Neural progenitor cell (in vitro differentiated cells): Measurements from ENCODE around the gene IL1RAPL1. TPM values are rescaled to one million over a fixed set of nuclear protein-coding genes. Genes with fewer than 3 reads are reported as not detected.

Source experiments
- DNase-seq: peaks from one replicate; pipeline ENCODE4 v3.0.0-alpha.2; 2016; ENCODE audit warnings: low spot score
- H2AFZ ChIP-seq: fragments of 200-600 bp; sonication (generic); replicated peaks from 2 replicates; pipeline ENCODE4 v1.6.1; 2016; ENCODE audit warnings: antibody characterized with exemption
- H3F3A ChIP-seq: fragments of 200-600 bp; sonication (generic); 2 replicates; pipeline ENCODE4 v1.6.1; 2016; ENCODE audit warnings: antibody characterized with exemption, low read depth
- H3K27ac ChIP-seq: fragments of 200-600 bp; sonication (generic); 2 replicates; pipeline ENCODE4 v1.5.1; 2016; ENCODE audit warnings: mild to moderate bottlenecking
- H3K27me3 ChIP-seq: fragments of 200-600 bp; sonication (generic); 2 replicates; pipeline ENCODE4 v1.6.1; 2016; ENCODE audit warnings: mild to moderate bottlenecking, moderate library complexity
- H3K36me3 ChIP-seq: fragments of 200-600 bp; sonication (generic); 2 replicates; pipeline ENCODE4 v1.5.1; 2016
- H3K4me1 ChIP-seq: fragments of 200-600 bp; sonication (generic); 2 replicates; pipeline ENCODE4 v1.6.1; 2016; ENCODE audit warnings: mixed run types
- H3K4me2 ChIP-seq: fragments of 200-600 bp; sonication (generic); 2 replicates; pipeline ENCODE4 v1.6.1; 2016
- H3K4me3 ChIP-seq: fragments of 200-600 bp; sonication (generic); 2 replicates; pipeline ENCODE4 v1.5.1; 2016
- H3K79me2 ChIP-seq: fragments of 200-600 bp; sonication (generic); 2 replicates; pipeline ENCODE4 v1.6.1; 2016; ENCODE audit warnings: low read depth
- H3K9ac ChIP-seq: fragments of 200-600 bp; sonication (generic); 2 replicates; pipeline ENCODE4 v1.6.1; 2016
- H3K9me3 ChIP-seq: fragments of 200-600 bp; sonication (generic); 2 replicates; pipeline ENCODE4 v1.5.1; 2016; ENCODE audit warnings: low read depth
- H4K20me1 ChIP-seq: fragments of 200-600 bp; sonication (generic); 2 replicates; pipeline ENCODE4 v1.6.1; 2016; ENCODE audit warnings: low read depth
- H3K27ac Mint-ChIP-seq: 3 replicates; pipeline ENCODE4 v1.8.0; 2021; ENCODE audit warnings: mixed read lengths
- H3K27me3 Mint-ChIP-seq: 2 replicates; pipeline ENCODE4 v1.8.0; 2022; ENCODE audit warnings: low read depth, mild to moderate bottlenecking, inconsistent platforms, moderate library complexity, mixed read lengths; ENCODE audit not compliant: insufficient read depth
- H3K36me3 Mint-ChIP-seq: 3 replicates; pipeline ENCODE4 v1.8.0; 2021; ENCODE audit warnings: mixed read lengths
- H3K4me1 Mint-ChIP-seq: 3 replicates; pipeline ENCODE4 v1.8.0; 2021; ENCODE audit warnings: mixed read lengths
- H3K4me3 Mint-ChIP-seq: 3 replicates; pipeline ENCODE4 v1.8.0; 2021; ENCODE audit warnings: mild to moderate bottlenecking, moderate library complexity, mixed read lengths
- H3K9me3 Mint-ChIP-seq: 3 replicates; pipeline ENCODE4 v1.8.0; 2020; ENCODE audit warnings: mixed read lengths
- EZH2 ChIP-seq: fragments of 200-600 bp; sonication (generic); IDR thresholded peaks from 2 replicates; pipeline ENCODE4 v1.6.1; 2017; ENCODE audit warnings: antibody characterized with exemption, mild to moderate bottlenecking, moderate library complexity
- EZH2phosphoT487 ChIP-seq: fragments of 200-600 bp; sonication (generic); IDR thresholded peaks from 2 replicates; pipeline ENCODE4 v1.6.1; 2017; ENCODE audit warnings: antibody characterized with exemption
- total RNA-seq: library from RNA; depleted of rRNA; stranded (reverse); fragments of >200 nt; gene quantifications from 2 replicates; pipeline ENCODE4 v1.2.3, GENCODE V29; 2015; ENCODE audit warnings: low replicate concordance
- TF ChIP-seq, protein P1 (sequence below): fragments of 200-600 bp; sonication (generic); IDR thresholded peaks from 2 replicates; pipeline ENCODE4 v1.5.1; 2017; ENCODE audit warnings: antibody characterized with exemption, mild to moderate bottlenecking

The IL1RAPL1 gene
- total RNA-seq, 1 donor from 2014 or later = 13.4 TPM

DNA sequence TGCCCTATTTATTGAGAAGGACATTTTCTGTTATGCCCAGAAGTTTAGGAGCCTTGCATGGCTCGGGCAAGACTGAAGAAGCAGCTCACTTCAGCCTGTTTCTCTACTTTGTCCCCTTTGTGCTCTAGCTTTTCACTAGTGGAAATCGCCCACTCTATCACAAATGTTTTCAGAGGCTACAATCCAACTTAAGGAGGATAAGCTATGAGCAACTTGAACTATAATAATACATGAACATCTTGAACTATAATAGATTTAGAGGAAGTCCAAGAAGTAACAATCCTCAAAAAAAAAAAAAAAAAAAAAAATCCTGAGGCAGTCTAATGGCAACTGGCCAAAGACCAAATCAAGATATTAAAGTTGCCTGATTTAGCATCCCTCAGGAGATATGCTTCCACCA lies 452.3 kb downstream of the IL1RAPL1 start:
- Histone ChIP-seq H3K9ac (no peak overlapping the region), H3K27ac (peak overlapping the region; percentile 74), H3K4me3 (no peak overlapping the region), H3K4me2 (no peak overlapping the region), H3K9me3 (peaks cover 5% of the 10 kb centered on the region), H3K4me1 (peaks cover 22% of the 10 kb centered on the region), H4K20me1 (no peaks in the 10 kb centered on the region), H2AFZ (no peak overlapping the region), H3F3A (peaks cover 5% of the 10 kb centered on the region), H3K36me3 (no peaks in the 10 kb centered on the region), H3K27me3 (no peaks in the 10 kb centered on the region), H3K79me2 (no peaks in the 10 kb centered on the region)
- H3K4me1 Mint-ChIP-seq = peaks cover 11% of the 10 kb centered on the region
- no peak overlapping the region for H3K27ac Mint-ChIP-seq
- no peak for DNase-seq
- no peak overlapping the region for H3K4me3 Mint-ChIP-seq
- H3K9me3 Mint-ChIP-seq = no peaks in the 10 kb centered on the region
- TF ChIP-seq, protein P1, sequence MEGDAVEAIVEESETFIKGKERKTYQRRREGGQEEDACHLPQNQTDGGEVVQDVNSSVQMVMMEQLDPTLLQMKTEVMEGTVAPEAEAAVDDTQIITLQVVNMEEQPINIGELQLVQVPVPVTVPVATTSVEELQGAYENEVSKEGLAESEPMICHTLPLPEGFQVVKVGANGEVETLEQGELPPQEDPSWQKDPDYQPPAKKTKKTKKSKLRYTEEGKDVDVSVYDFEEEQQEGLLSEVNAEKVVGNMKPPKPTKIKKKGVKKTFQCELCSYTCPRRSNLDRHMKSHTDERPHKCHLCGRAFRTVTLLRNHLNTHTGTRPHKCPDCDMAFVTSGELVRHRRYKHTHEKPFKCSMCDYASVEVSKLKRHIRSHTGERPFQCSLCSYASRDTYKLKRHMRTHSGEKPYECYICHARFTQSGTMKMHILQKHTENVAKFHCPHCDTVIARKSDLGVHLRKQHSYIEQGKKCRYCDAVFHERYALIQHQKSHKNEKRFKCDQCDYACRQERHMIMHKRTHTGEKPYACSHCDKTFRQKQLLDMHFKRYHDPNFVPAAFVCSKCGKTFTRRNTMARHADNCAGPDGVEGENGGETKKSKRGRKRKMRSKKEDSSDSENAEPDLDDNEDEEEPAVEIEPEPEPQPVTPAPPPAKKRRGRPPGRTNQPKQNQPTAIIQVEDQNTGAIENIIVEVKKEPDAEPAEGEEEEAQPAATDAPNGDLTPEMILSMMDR = no peak
- TF ChIP-seq EZH2 = no peak
- TF ChIP-seq EZH2phosphoT487 = no peak
- H3K36me3 Mint-ChIP-seq = no peaks in the 10 kb centered on the region
- no peaks in the 10 kb centered on the region for H3K27me3 Mint-ChIP-seq

- H3K27me3 Mint-ChIP-seq = no peaks in the 10 kb centered on the region
- H2AFZ ChIP-seq = no peak overlapping the region
- TF ChIP-seq EZH2phosphoT487 (no peak), EZH2 (no peak)
- TF ChIP-seq, protein P1 = no peak
- no peak overlapping the region for H3K4me3 Mint-ChIP-seq
- peaks cover 5% of the 10 kb centered on the region for H3K9me3 ChIP-seq
- no peaks in the 10 kb centered on the region for H3K36me3 ChIP-seq
- H3K4me1 ChIP-seq = peaks cover 22% of the 10 kb centered on the region
- H3F3A ChIP-seq = peaks cover 5% of the 10 kb centered on the region
- no peaks in the 10 kb centered on the region for H3K9me3 Mint-ChIP-seq
- peak; percentile 27 for DNase-seq
- H3K27me3 ChIP-seq = no peaks in the 10 kb centered on the region
- peaks cover 11% of the 10 kb centered on the region for H3K4me1 Mint-ChIP-seq
- no peaks in the 10 kb centered on the region for H3K79me2 ChIP-seq
- H3K27ac ChIP-seq = peak overlapping the region; percentile 47
- no peak overlapping the region for H3K4me3 ChIP-seq
- no peak overlapping the region for H3K27ac Mint-ChIP-seq
- no peak overlapping the region for H3K9ac ChIP-seq
- H4K20me1 ChIP-seq = no peaks in the 10 kb centered on the region
- H3K4me2 ChIP-seq = peak overlapping the region; percentile 14
- no peaks in the 10 kb centered on the region for H3K36me3 Mint-ChIP-seq
Observed at GRCh38 chrX:29040160-29040559, 452.9 kb downstream of the IL1RAPL1 start.

DNA sequence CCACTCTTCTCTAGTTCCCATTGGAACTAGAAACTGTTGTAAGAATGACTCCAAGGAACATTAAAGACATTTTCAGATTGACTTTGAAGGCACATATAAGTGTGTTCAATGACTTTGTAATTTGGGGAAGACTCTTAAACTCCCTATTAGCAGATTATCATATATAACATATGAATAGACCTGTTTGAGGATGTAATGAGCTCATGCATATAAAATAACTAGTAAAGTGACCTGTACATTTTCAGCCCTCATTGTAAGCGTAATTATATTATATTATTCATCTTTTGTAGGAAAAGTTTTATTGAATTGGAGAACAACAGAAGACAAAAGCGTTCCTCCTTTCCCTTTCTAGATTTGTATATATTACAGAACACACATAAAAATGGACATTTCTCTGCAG lies 455.1 kb downstream of the IL1RAPL1 start:
- H2AFZ ChIP-seq = no peak overlapping the region
- Mint-ChIP-seq H3K27ac (no peak overlapping the region), H3K36me3 (no peaks in the 10 kb centered on the region), H3K9me3 (no peaks in the 10 kb centered on the region), H3K4me3 (no peak overlapping the region), H3K4me1 (peaks cover 11% of the 10 kb centered on the region), H3K27me3 (no peaks in the 10 kb centered on the region)
- no peak overlapping the region for H3K27ac ChIP-seq
- no peaks in the 10 kb centered on the region for H4K20me1 ChIP-seq
- H3K4me1 ChIP-seq = peaks cover 22% of the 10 kb centered on the region
- no peak overlapping the region for H3K4me2 ChIP-seq
- no peaks in the 10 kb centered on the region for H3K27me3 ChIP-seq
- H3K36me3 ChIP-seq = no peaks in the 10 kb centered on the region
- peaks cover 5% of the 10 kb centered on the region for H3K9me3 ChIP-seq
- no peak overlapping the region for H3K4me3 ChIP-seq
- peaks cover 5% of the 10 kb centered on the region for H3F3A ChIP-seq
- no peak for DNase-seq
- H3K79me2 ChIP-seq = no peaks in the 10 kb centered on the region
- TF ChIP-seq EZH2 = no peak
- no peak for TF ChIP-seq EZH2phosphoT487
- TF ChIP-seq, protein P1 = no peak
- no peak overlapping the region for H3K9ac ChIP-seq
